Measurements from ENCODE around the gene BCCIP.

DNA sequence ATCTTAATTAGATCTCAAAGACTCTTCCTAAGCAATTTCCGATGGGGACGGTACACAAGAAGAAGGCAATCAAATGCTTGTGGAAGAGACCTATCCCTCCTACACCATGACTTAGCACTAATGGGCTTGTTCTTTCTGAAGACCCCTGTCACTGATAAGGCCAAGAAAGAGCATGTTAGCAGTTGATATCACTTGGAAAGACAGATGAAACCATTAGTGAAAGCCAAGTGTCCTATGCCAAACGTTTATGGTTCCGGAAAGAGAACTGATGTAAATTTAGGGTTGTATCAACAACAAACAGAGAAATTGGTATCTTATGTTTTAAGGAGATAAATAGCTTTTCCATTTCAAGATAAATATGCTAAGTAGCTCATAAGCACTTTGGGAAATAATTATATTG lies 6.8 kb upstream of the BCCIP start:
- no peak for TF ChIP-seq POLR2A (IDR thresholded peaks at IDR 0.05)
- TF ChIP-seq, protein P1, sequence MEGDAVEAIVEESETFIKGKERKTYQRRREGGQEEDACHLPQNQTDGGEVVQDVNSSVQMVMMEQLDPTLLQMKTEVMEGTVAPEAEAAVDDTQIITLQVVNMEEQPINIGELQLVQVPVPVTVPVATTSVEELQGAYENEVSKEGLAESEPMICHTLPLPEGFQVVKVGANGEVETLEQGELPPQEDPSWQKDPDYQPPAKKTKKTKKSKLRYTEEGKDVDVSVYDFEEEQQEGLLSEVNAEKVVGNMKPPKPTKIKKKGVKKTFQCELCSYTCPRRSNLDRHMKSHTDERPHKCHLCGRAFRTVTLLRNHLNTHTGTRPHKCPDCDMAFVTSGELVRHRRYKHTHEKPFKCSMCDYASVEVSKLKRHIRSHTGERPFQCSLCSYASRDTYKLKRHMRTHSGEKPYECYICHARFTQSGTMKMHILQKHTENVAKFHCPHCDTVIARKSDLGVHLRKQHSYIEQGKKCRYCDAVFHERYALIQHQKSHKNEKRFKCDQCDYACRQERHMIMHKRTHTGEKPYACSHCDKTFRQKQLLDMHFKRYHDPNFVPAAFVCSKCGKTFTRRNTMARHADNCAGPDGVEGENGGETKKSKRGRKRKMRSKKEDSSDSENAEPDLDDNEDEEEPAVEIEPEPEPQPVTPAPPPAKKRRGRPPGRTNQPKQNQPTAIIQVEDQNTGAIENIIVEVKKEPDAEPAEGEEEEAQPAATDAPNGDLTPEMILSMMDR (IDR thresholded peaks at IDR 0.05) = no peak
